OCI-LY1 (cell line): ENCODE data around the gene MBOAT2.

Experiments
- H2AFZ ChIP-seq: fragments of 200-600 bp; sonication (generic), shearing (Covaris generic); 2 replicates; pipeline ENCODE4 v1.6.0; 2014; ENCODE audit warnings: antibody characterized with exemption, mild to moderate bottlenecking, low read length
- H3F3A ChIP-seq: fragments of 200-600 bp; sonication (generic), shearing (Covaris generic); 2 replicates; pipeline ENCODE4 v1.6.0; 2014; ENCODE audit warnings: mild to moderate bottlenecking, antibody characterized with exemption, low read length, moderate library complexity; ENCODE audit not compliant: insufficient read depth
- H3K27ac ChIP-seq: fragments of 200-600 bp; sonication (generic); 2 replicates; pipeline ENCODE4 v1.5.1; 2014; ENCODE audit warnings: low read length, mixed run types, mild to moderate bottlenecking, low read depth; ENCODE audit not compliant: poor library complexity, severe bottlenecking
- H3K27me3 ChIP-seq: fragments of 200-600 bp; sonication (generic); 2 replicates; pipeline ENCODE4 v1.6.0; 2014; ENCODE audit warnings: antibody characterized with exemption, mild to moderate bottlenecking, low read length, moderate library complexity; ENCODE audit not compliant: insufficient read depth
- H3K36me3 ChIP-seq: fragments of 200-600 bp; sonication (generic); 2 replicates; pipeline ENCODE4 v1.6.1; 2014; ENCODE audit warnings: mild to moderate bottlenecking, antibody characterized with exemption, low read length, moderate library complexity, mixed read lengths; ENCODE audit not compliant: insufficient read depth
- H3K4me1 ChIP-seq: fragments of 200-600 bp; sonication (generic); 2 replicates; pipeline ENCODE4 v1.5.1; 2014; ENCODE audit warnings: mild to moderate bottlenecking, low read length, moderate library complexity; ENCODE audit not compliant: insufficient read depth, severe bottlenecking
- H3K4me2 ChIP-seq: fragments of 200-600 bp; sonication (generic), shearing (Covaris generic); 2 replicates; pipeline ENCODE4 v1.6.1; 2014; ENCODE audit warnings: low read length
- H3K4me3 ChIP-seq: fragments of 200-600 bp; sonication (generic); 2 replicates; pipeline ENCODE4 v1.5.1; 2014; ENCODE audit warnings: low read length, low read depth, mild to moderate bottlenecking, mixed read lengths; ENCODE audit not compliant: poor library complexity, severe bottlenecking
- H3K79me2 ChIP-seq: fragments of 200-600 bp; shearing (Covaris generic); 2 replicates; pipeline ENCODE4 v1.6.1; 2016; ENCODE audit warnings: mixed run types, low read length, mixed read lengths; ENCODE audit not compliant: insufficient read depth
- H3K9ac ChIP-seq: fragments of 200-600 bp; sonication (generic), shearing (Covaris generic); 2 replicates; pipeline ENCODE4 v1.6.1; 2014; ENCODE audit warnings: mild to moderate bottlenecking, low read length, mixed read lengths
- H3K9me2 ChIP-seq: fragments of 200-600 bp; sonication (generic), shearing (Covaris generic); 2 replicates; pipeline ENCODE4 v1.6.1; 2014; ENCODE audit warnings: low read depth, mild to moderate bottlenecking, low read length, mixed read lengths
- H3K9me3 ChIP-seq: fragments of 200-600 bp; shearing (Covaris generic); 2 replicates; pipeline ENCODE4 v1.6.1; 2014; ENCODE audit warnings: low read length, mixed read lengths
- H4K20me1 ChIP-seq: fragments of 200-600 bp; sonication (generic), shearing (Covaris generic); 2 replicates; pipeline ENCODE4 v1.6.0; 2016; ENCODE audit warnings: mild to moderate bottlenecking, low read length; ENCODE audit not compliant: insufficient read depth
- CTCF ChIP-seq: fragments of 200-600 bp; sonication (generic), shearing (Covaris generic); IDR thresholded peaks from 2 replicates; pipeline ENCODE4 v1.5.1; 2017; ENCODE audit warnings: mild to moderate bottlenecking, antibody characterized with exemption, low read length, moderate library complexity, mixed read lengths
- EZH2 ChIP-seq: fragments of 200-600 bp; sonication (generic), shearing (Covaris generic); IDR thresholded peaks from 2 replicates; pipeline ENCODE4 v1.8.0; 2017; ENCODE audit warnings: borderline replicate concordance, mixed run types, mild to moderate bottlenecking, antibody characterized with exemption, low read length, moderate library complexity, mixed read lengths

The MBOAT2 gene

GRCh38 chr2:8851811-8852560 lies 151.5 kb downstream of the MBOAT2 start:
- H3K9me2 ChIP-seq = no peaks in the 10 kb centered on the region
- TF ChIP-seq CTCF = no peak
- TF ChIP-seq EZH2 = no peak
- H2AFZ ChIP-seq = no peak overlapping the region
- no peaks in the 10 kb centered on the region for H3K4me1 ChIP-seq
- H3K36me3 ChIP-seq = no peaks in the 10 kb centered on the region
- no peaks in the 10 kb centered on the region for H3K9me3 ChIP-seq
- H4K20me1 ChIP-seq = no peaks in the 10 kb centered on the region
- H3K27ac ChIP-seq = no peak overlapping the region
- H3F3A ChIP-seq = no peaks in the 10 kb centered on the region
- H3K4me3 ChIP-seq = no peak overlapping the region
- H3K9ac ChIP-seq = no peak overlapping the region
- H3K27me3 ChIP-seq = peaks cover 4% of the 10 kb centered on the region; the same call in 1 of the 2 replicates
- H3K4me2 ChIP-seq = no peak overlapping the region
- H3K79me2 ChIP-seq = no peaks in the 10 kb centered on the region

- no peaks in the 10 kb centered on the region for H3F3A ChIP-seq
- H3K4me1 ChIP-seq = no peaks in the 10 kb centered on the region
- H3K9me3 ChIP-seq = no peaks in the 10 kb centered on the region
- no peak overlapping the region for H2AFZ ChIP-seq
- no peak overlapping the region for H3K27ac ChIP-seq
- no peak overlapping the region for H3K4me3 ChIP-seq
- no peaks in the 10 kb centered on the region for H3K36me3 ChIP-seq
- no peaks in the 10 kb centered on the region for H3K9me2 ChIP-seq
- H3K9ac ChIP-seq = no peak overlapping the region
- no peaks in the 10 kb centered on the region for H4K20me1 ChIP-seq
- H3K79me2 ChIP-seq = no peaks in the 10 kb centered on the region
- no peak overlapping the region for H3K4me2 ChIP-seq
- no peak for TF ChIP-seq EZH2
- TF ChIP-seq CTCF = no peak
- peaks cover 4% of the 10 kb centered on the region; the same call in 1 of the 2 replicates for H3K27me3 ChIP-seq
Observed at GRCh38 chr2:8850845-8851487, 152.5 kb downstream of the MBOAT2 start.

GRCh38 chr2:8849327-8849726 lies 154.2 kb downstream of the MBOAT2 start:
- Histone ChIP-seq H3K4me1 (no peaks in the 10 kb centered on the region), H4K20me1 (no peaks in the 10 kb centered on the region), H3K4me3 (no peak overlapping the region), H3K9me2 (no peaks in the 10 kb centered on the region), H3F3A (no peaks in the 10 kb centered on the region), H3K79me2 (no peaks in the 10 kb centered on the region), H3K27me3 (peaks cover 4% of the 10 kb centered on the region; the same call in 1 of the 2 replicates), H3K9me3 (no peaks in the 10 kb centered on the region), H2AFZ (no peak overlapping the region), H3K9ac (no peak overlapping the region), H3K27ac (no peak overlapping the region), H3K4me2 (no peak overlapping the region), H3K36me3 (no peaks in the 10 kb centered on the region)
- TF ChIP-seq CTCF (no peak), EZH2 (no peak)
